T-helper 17 cell (primary cell): ENCODE results near the gene CNKSR3. TPM values are rescaled to one million over a fixed set of nuclear protein-coding genes. Genes with fewer than 3 reads are reported as not detected.

Source experiments
- ATAC-seq: fragments of 150-1000 bp; cut with Tn5 transposase; 2 replicates; pipeline ENCODE4 v1.10.0; 2021; ENCODE audit warnings: mild to moderate bottlenecking, moderate library complexity
- DNase-seq, 3 donors: peaks; one replicate each; pipeline versions ENCODE4 v3.0.0 to v3.0.0-alpha.2; 2020 to 2021
- H3K9me3 ChIP-seq: one replicate; pipeline ENCODE4 v1.7.0; 2013; ENCODE audit warnings: low read length, mild to moderate bottlenecking; ENCODE audit not compliant: control insufficient read depth, poor library complexity, severe bottlenecking
- H3K27ac Mint-ChIP-seq: one replicate; pipeline ENCODE4 v1.8.0; 2022; ENCODE audit warnings: mild to moderate bottlenecking, moderate library complexity, mixed read lengths
- H3K27me3 Mint-ChIP-seq: one replicate; pipeline ENCODE4 v1.8.0; 2022; ENCODE audit warnings: mixed read lengths
- H3K36me3 Mint-ChIP-seq: one replicate; pipeline ENCODE4 v1.8.0; 2022; ENCODE audit warnings: low read depth, mixed read lengths
- H3K4me1 Mint-ChIP-seq: one replicate; pipeline ENCODE4 v1.8.0; 2022; ENCODE audit warnings: mild to moderate bottlenecking, mixed read lengths
- H3K4me3 Mint-ChIP-seq: one replicate; pipeline ENCODE4 v1.8.0; 2022; ENCODE audit warnings: mild to moderate bottlenecking, moderate library complexity, mixed read lengths
- total RNA-seq, 4 donors: library from RNA in 2 of 4; stranded (reverse) in 2 of 4; gene quantifications; one replicate each; pipeline ENCODE4 v1.2.3 and lab custom pipeline; 2022 to 2026

Gene CNKSR3
- total RNA-seq, 2 donors from 2014 or later: not detected

DNA sequence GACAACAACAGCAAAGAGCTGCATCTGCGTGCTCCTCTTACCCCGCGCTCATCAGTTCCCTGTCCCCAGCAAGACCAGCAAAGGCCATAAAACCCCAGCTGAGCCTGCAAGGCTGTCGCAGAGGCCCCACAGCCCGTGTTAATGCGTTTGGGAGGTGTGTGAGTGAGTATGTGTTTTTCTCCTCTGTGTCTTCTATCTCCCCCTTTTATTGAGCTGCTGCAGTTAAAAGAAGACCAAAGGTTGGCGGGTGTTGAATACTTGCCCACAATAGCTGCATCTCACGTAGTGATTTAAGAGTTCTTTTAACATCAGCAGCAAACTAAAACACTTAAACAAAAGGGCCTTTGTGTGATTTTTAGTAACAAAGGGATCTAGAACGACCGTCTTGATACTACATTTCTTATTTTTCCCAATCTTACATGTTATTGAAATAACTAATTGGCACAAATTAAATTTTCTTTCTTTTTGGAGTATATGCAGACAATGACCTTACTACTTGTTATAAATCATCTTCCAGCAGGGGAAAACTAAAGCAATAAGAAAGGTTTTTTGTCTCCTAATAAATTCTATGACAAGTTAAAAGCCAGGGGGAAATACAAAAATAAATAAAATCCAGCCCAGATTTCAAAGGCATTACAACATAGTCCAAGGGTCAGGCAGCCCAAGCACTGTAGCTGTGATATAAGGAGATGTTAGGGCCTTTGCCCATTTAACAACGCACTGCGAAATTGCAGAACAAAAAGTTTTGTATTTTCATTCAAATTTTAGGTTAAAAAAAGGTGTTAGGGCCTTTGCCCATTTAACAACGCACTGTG is 27.2 kb upstream of the CNKSR3 start:
- no peak overlapping the region for H3K27ac Mint-ChIP-seq
- ATAC-seq (no peak), DNase-seq (no peak)
- H3K4me1 Mint-ChIP-seq: no peaks in the 10 kb centered on the region
- H3K4me3 Mint-ChIP-seq: no peak overlapping the region
- H3K9me3 ChIP-seq: no peaks in the 10 kb centered on the region
- peaks cover 3% of the 10 kb centered on the region for H3K36me3 Mint-ChIP-seq
- peaks cover 14% of the 10 kb centered on the region for H3K27me3 Mint-ChIP-seq

DNA sequence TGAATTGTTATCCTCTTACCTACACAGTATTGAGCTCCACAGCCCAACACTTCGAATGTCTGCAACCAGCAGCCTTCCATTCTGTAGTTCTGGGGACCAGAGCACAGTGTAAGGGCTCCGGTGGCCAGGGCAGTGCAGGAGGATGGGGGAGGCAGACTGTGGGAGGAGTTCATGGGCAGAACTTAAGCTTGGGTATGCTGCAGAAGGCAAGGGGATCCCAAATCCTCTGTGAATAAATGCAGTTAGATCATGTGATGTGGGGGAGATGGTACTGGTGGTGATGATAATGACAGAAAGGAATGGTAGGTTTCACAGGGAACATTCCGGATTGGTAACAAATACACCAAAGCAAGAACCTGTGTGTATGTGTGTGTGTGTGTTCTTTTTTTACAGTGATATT is 26.5 kb upstream of the CNKSR3 start:
- H3K9me3 ChIP-seq: no peaks in the 10 kb centered on the region
- H3K27ac Mint-ChIP-seq: no peak overlapping the region
- H3K36me3 Mint-ChIP-seq: peaks cover 3% of the 10 kb centered on the region
- no peaks in the 10 kb centered on the region for H3K4me1 Mint-ChIP-seq
- DNase-seq (no peak), ATAC-seq (no peak)
- peaks cover 14% of the 10 kb centered on the region for H3K27me3 Mint-ChIP-seq
- no peak overlapping the region for H3K4me3 Mint-ChIP-seq

DNA sequence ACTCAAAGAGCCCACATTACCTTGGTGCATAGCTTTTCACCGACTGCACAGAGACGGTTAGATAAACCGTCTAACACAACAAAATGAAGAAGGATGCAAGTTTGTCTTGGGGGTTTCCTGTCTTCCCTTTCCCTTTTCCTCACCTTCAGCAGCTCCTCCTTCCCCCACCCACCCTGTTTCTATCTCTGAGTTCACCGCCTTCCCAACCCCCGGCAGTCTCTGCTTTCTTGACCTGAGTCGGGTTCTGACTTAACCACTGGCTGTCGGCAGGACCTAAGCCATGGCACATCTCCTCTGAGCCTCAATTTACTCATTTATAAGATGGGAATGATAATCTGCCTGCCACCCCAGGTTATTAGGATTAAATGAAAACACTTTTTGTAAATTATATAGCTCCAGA is 25.8 kb upstream of the CNKSR3 start:
- Mint-ChIP-seq H3K27ac (no peak overlapping the region), H3K36me3 (peaks cover 3% of the 10 kb centered on the region), H3K27me3 (peaks cover 14% of the 10 kb centered on the region), H3K4me1 (no peaks in the 10 kb centered on the region), H3K4me3 (no peak overlapping the region)
- no peak for ATAC-seq
- DNase-seq: no peak
- no peaks in the 10 kb centered on the region for H3K9me3 ChIP-seq

DNA sequence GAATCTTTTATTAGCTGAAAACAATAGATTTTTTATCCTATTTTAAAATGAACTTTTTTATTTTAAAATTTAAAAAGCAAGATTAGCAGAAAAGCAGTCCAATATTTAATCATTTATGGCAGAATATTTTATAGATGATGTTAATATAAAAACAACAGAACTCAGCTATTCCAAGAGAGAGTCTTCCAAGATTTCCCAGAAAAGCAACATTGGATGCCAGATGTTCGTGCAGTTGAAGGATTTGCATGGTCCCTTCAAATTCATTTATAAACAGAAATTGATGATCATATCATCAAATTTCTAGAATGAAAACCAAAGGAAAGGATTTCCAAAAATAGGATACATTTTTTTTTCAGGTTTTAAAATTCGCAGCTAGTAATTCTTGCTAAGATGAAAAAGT is 25.4 kb upstream of the CNKSR3 start:
- H3K9me3 ChIP-seq: no peaks in the 10 kb centered on the region
- H3K27ac Mint-ChIP-seq: no peak overlapping the region
- DNase-seq: no peak
- no peaks in the 10 kb centered on the region for H3K4me1 Mint-ChIP-seq
- no peak overlapping the region for H3K4me3 Mint-ChIP-seq
- peaks cover 3% of the 10 kb centered on the region for H3K36me3 Mint-ChIP-seq
- ATAC-seq: no peak
- H3K27me3 Mint-ChIP-seq: peaks cover 14% of the 10 kb centered on the region

DNA sequence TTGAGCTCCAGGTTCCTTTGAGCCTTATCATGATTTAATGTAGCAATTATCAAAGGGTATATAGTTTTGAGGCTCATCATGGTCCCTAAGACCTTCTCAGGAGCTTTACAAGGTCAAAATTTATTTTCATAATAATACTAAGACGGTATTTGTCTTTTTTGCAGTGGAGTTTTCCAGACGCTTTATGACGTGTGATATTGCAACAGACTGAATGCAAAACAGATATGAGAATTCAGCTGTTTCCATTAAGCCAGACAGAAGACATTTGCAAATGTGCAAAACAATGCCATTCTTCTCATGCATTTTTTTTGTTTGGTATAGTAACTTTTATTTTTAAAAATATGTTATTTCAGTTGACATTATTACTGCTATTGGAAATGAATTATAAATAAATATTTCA is 24.7 kb upstream of the CNKSR3 start:
- Mint-ChIP-seq H3K27ac (no peak overlapping the region), H3K27me3 (peaks cover 14% of the 10 kb centered on the region), H3K4me3 (no peak overlapping the region), H3K36me3 (peaks cover 3% of the 10 kb centered on the region), H3K4me1 (no peaks in the 10 kb centered on the region)
- ATAC-seq: no peak
- DNase-seq: no peak
- H3K9me3 ChIP-seq: no peaks in the 10 kb centered on the region

DNA sequence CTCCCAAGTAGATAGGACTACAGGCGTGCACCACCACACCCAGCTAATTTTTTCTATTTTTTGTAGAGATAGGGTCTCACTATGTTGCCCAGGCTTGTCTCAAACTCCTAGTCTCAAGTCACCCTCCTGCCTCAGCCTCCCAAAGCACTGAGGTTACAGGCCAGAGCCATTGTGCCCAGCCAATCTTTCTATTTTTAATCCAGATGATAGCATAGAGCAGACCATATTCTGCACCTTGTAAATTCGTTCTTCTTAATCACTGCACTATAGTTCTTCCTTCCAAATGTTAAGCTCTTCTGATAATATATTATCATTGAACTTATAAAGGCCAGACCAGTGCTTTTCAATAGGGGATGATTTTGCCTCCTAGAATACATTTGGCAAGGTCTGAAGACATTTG is 24.0 kb upstream of the CNKSR3 start:
- no peaks in the 10 kb centered on the region for H3K9me3 ChIP-seq
- no peak for ATAC-seq
- no peak overlapping the region for H3K27ac Mint-ChIP-seq
- peaks cover 3% of the 10 kb centered on the region for H3K36me3 Mint-ChIP-seq
- H3K4me3 Mint-ChIP-seq: no peak overlapping the region
- no peaks in the 10 kb centered on the region for H3K4me1 Mint-ChIP-seq
- DNase-seq: no peak
- peaks cover 14% of the 10 kb centered on the region for H3K27me3 Mint-ChIP-seq

DNA sequence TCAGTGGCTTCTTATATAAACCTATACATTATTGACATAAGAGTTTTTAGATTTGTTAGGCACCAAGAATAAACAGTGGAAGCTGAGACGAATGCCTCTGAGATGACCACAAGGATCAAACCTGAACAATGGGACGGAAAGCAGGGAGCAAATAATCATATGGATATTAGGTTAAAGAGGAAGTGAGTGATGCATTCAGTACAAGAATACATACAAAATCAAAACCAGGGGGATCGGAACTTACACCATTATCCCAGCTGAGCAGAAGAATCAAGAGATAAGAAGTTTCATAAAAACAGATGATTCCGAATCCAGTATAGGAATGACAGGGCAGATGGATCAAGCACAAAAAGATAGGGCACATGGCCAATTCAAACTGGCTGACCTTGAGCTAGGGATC is 21.9 kb upstream of the CNKSR3 start:
- H3K4me1 Mint-ChIP-seq: no peaks in the 10 kb centered on the region
- peaks cover 9% of the 10 kb centered on the region for H3K27me3 Mint-ChIP-seq
- no peaks in the 10 kb centered on the region for H3K9me3 ChIP-seq
- no peak for ATAC-seq
- no peak overlapping the region for H3K27ac Mint-ChIP-seq
- H3K36me3 Mint-ChIP-seq: peaks cover 3% of the 10 kb centered on the region
- no peak overlapping the region for H3K4me3 Mint-ChIP-seq
- DNase-seq: no peak

DNA sequence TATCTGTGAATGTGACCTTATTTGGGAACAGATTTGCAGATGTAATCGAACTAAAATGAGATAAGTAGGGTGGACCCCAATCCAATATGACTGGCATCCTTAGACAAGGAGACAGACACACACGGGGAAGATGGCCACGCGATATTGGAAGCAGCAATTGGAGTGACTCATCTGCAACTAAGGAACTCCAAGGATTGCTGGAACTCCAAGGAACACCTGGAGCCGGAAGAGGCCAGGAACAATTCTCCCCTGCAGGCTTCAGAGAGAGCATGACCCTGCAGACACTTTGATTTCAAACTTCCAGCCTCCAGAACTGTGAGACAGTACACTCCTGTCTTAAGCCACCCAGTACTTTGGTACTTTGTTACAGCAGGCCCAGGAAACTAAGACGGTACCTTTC is 19.5 kb upstream of the CNKSR3 start:
- Mint-ChIP-seq H3K36me3 (no peaks in the 10 kb centered on the region), H3K27me3 (no peaks in the 10 kb centered on the region), H3K4me1 (no peaks in the 10 kb centered on the region), H3K27ac (no peak overlapping the region), H3K4me3 (no peak overlapping the region)
- no peaks in the 10 kb centered on the region for H3K9me3 ChIP-seq
- DNase-seq (no peak), ATAC-seq (no peak)

DNA sequence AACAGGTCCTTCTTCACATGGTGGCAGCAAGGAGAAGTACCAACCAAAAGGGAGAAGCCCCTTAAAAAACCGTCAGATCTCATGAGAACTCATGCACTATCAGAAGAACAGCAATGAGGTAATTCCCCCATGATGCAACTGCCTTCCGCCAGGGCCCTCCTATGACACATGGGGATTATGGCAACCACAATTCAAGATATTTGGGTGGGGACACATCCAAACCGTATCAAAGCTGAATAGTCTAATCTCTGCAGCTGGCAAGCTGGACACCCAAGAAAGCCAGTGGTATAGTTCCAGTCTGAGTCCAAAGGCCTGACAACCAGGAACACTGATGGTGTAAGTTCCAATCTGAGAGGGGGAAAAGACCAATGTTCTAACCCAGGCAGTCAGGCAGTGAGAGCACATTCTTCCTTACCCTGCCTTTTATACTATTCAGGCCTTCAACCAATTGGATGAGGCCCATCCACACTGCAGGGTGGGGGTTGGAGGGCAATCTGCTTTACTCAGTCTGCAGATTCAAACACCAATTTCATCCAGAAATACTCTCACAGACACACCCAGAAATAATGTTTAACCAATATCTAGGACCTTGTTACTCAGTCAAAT is 17.9 kb upstream of the CNKSR3 start:
- Mint-ChIP-seq H3K4me3 (no peak overlapping the region), H3K4me1 (no peaks in the 10 kb centered on the region), H3K27me3 (no peaks in the 10 kb centered on the region), H3K36me3 (no peaks in the 10 kb centered on the region), H3K27ac (no peak overlapping the region)
- ATAC-seq (no peak), DNase-seq (no peak)
- H3K9me3 ChIP-seq: no peaks in the 10 kb centered on the region

DNA sequence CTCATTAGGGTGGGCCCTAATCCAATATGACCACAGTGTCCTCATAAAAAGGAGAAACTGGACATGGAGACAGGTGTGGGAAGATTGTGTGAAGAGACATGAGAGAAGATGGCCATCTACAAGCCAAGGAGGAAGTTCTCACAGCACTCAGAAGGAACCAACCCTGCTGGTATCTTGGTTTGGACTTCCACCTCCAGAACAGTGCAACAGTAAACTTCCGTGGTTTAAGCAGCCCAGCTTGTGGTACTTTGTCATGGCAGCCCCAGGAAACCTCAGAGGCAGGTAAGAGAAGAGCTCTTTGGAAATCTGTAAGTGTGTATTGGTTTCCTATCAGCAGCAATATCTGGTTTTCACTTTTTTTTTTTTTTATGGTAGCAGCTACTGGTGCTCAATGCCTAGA is 16.5 kb upstream of the CNKSR3 start:
- Mint-ChIP-seq H3K27me3 (no peaks in the 10 kb centered on the region), H3K36me3 (no peaks in the 10 kb centered on the region), H3K27ac (no peak overlapping the region), H3K4me3 (no peak overlapping the region), H3K4me1 (no peaks in the 10 kb centered on the region)
- DNase-seq: no peak
- no peak for ATAC-seq
- no peaks in the 10 kb centered on the region for H3K9me3 ChIP-seq

DNA sequence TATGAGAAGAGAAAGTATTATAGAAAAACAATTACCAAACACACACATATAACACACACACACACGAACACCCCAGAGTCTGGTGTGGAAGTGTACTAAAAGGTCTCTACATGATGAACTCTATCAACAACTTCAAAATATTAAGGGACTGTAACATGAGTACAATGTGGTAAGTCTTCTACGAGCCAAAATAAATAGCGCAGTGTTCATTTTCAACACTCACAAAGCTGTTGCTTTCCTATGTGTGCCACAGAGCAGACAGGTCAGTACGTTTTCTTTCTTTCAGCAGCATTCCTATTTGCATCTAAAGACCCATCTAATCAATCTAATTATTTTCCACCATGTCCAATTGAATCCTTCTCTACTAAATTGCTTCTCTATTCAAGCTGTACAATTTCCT is 12.1 kb upstream of the CNKSR3 start:
- H3K4me1 Mint-ChIP-seq: no peaks in the 10 kb centered on the region
- H3K4me3 Mint-ChIP-seq: no peak overlapping the region
- no peaks in the 10 kb centered on the region for H3K9me3 ChIP-seq
- no peak overlapping the region for H3K27ac Mint-ChIP-seq
- peaks cover 14% of the 10 kb centered on the region for H3K27me3 Mint-ChIP-seq
- DNase-seq (no peak), ATAC-seq (no peak)
- no peaks in the 10 kb centered on the region for H3K36me3 Mint-ChIP-seq

DNA sequence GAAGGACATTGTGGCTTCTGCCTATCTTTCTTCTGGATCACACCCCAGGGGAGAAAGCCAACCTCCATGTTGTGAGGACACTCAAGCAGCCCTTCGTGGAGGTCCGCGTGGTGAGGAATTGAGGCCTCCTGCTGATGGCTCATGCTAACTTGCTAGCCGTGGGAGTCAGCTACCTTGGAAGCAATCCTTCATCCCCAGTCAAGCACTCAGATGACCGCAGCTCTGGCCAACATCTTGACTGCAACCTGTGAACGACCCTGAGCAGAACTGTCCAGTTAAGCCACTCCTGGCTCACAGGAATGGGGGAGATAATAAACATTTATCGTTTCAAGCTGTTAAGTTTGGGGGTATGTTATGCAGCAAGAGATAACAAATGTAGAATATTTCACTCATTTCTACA is 10.9 kb upstream of the CNKSR3 start:
- peaks cover 15% of the 10 kb centered on the region for H3K27me3 Mint-ChIP-seq
- ATAC-seq (no peak), DNase-seq (no peak)
- H3K4me3 Mint-ChIP-seq: no peak overlapping the region
- no peak overlapping the region for H3K27ac Mint-ChIP-seq
- H3K36me3 Mint-ChIP-seq: no peaks in the 10 kb centered on the region
- no peaks in the 10 kb centered on the region for H3K4me1 Mint-ChIP-seq
- no peaks in the 10 kb centered on the region for H3K9me3 ChIP-seq

DNA sequence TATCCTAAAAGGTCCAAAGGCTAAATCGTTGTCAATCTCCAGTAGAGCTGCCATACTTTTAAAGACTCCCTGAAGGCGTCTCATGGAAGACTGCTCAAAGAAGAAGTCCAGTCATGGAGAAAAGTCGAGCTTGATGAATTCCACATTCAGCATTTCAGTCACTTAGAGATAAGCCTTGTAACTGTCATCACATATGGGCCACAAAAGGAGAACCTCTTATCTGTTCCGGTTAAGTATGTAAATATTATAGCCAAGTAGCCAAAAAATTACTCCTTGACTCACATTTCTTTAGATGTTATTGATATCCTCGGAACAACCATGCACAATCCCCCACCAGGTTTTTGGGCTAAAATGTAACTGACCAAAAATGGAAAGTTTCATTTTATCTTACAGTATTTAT is 9.8 kb upstream of the CNKSR3 start:
- Mint-ChIP-seq H3K27me3 (peaks cover 26% of the 10 kb centered on the region), H3K27ac (no peak overlapping the region), H3K4me3 (no peak overlapping the region), H3K36me3 (no peaks in the 10 kb centered on the region), H3K4me1 (peaks cover 2% of the 10 kb centered on the region)
- no peaks in the 10 kb centered on the region for H3K9me3 ChIP-seq
- no peak for ATAC-seq
- DNase-seq: no peak

DNA sequence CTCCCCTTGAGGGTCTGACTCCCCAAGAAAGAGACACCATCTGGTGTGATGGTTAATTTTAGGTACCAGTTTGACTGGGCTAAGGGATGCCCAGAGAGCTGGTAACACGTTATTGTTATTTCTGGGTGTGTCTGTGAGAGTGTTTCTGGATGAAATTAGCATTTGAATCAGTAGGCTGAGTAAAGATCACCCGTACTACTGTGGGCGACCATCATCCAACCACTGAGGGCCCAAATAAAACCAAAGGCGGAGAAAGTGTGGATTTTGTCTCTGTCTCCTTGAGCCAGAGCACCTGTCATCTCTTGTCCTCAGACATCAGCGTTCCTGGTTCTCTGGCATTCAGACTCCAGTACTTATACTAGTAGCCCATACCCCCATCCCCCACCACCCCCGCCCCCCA is 7.9 kb upstream of the CNKSR3 start:
- no peak for DNase-seq
- no peak for ATAC-seq
- H3K9me3 ChIP-seq: no peaks in the 10 kb centered on the region
- no peak overlapping the region for H3K27ac Mint-ChIP-seq
- H3K36me3 Mint-ChIP-seq: no peaks in the 10 kb centered on the region
- peaks cover 31% of the 10 kb centered on the region for H3K27me3 Mint-ChIP-seq
- H3K4me1 Mint-ChIP-seq: peaks cover 2% of the 10 kb centered on the region
- no peak overlapping the region for H3K4me3 Mint-ChIP-seq
